Measurements from ENCODE around the gene EVPLL.
"Not testable (repeated sequence)": the region's sequence is repeated elsewhere in the genome, so short reads cannot be mapped to it uniquely, and the experiment has no call there.

Gene EVPLL

GRCh38 chr17:18379246-18380146 is 1.9 kb downstream of the EVPLL start:
- no peak for DNase-seq (ENCODE audit: low read depth)

- DNase-seq (ENCODE audit: low read depth), result no peak
Measured at GRCh38 chr17:18380471-18381157, 3.0 kb downstream of the EVPLL start.

- DNase-seq (ENCODE audit: low read depth), result no peak
Measured at GRCh38 chr17:18381158-18381952, 3.8 kb downstream of the EVPLL start.

- DNase-seq (ENCODE audit: low read depth), result no peak
Measured at GRCh38 chr17:18381953-18382245, 4.3 kb downstream of the EVPLL start.

- DNase-seq (ENCODE audit: low read depth), result no peak
Measured at GRCh38 chr17:18382441-18383078, 5.0 kb downstream of the EVPLL start.

DNA sequence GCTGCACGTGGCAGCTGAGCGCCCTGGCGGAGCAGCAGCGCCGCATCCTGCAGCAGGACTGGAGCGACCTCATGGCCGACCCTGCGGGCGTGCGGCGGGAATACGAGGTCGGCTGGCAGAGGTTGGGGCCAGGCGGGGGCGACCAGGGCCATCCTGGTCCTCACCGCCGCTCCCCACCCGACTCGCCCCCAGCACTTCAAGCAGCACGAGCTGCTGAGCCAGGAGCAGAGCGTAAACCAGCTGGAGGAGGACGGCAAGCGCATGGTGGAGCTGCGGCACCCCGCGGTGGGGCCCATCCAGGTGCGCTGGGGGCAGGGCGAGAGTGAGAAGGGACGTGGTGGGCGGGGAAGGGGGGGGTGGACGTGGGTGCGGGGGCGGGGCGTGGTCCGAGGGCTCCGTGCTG is 5.5 kb downstream of the EVPLL start:
- DNase-seq (ENCODE audit: low read depth), result not testable (repeated sequence)

DNA sequence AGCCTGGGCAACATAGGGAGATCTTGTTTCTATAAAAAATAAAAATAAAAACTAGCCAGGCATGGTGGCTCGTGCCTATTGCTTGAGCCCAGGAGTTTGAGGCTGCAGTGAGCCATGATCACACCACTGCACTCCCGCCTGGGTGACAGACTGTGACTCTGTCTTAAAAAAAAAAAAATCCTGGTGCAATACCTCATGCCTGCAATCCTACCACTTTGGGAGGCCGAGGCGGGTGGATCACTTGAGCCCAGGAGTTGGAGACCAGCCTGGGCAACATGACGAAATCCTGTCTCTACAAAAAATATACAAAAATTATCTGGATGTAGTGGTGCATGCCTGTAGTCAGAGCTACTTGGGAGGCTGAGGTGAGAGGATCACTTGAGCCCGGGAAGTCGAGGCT is 6.7 kb downstream of the EVPLL start:
- DNase-seq (ENCODE audit: low read depth), result not testable (repeated sequence)

DNA sequence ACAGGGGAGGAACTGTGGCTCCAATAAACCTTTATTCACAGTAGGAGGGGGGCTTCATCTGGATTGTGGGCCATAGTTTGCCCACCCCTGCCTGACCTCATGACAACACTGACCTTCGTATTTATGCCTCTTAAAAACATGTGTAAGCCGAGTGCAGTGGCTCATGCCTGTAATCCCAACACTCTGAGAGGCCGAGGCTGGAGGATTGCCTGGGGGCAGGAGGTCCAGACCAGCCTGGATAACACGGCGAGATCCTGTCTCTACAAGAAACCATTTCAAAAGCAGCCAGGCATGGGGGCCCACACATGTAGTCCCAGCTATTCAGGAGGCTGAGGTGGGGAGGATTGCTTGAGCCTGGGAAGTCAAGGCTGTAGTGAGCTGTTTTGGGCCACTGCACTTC is 10.0 kb downstream of the EVPLL start:
- DNase-seq (ENCODE audit: low read depth), result not testable (repeated sequence)

GRCh38 chr17:18388266-18388665 is 10.7 kb downstream of the EVPLL start:
- not testable (repeated sequence) for DNase-seq (ENCODE audit: low read depth)

DNA sequence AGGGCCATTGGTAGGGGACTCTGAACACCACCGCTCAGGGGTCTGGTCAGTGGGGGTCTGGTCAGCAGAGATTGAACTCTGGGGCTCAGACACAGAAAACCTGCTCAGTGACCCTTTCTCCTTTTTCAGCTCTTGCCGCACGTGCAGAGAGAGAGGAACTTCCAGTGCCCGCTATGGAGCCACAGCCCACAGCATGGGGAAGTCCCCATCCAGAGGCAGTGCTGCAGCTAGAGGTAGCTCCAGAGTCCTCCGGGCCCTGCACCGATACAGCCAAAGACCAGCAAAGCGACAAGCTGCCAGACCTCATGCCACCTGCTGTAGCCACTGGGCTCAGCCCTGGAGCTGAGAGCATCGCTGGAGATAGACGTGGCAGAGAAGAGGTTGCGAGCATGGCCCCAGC is 11.2 kb downstream of the EVPLL start:
- not testable (repeated sequence) for DNase-seq (ENCODE audit: low read depth)

DNA sequence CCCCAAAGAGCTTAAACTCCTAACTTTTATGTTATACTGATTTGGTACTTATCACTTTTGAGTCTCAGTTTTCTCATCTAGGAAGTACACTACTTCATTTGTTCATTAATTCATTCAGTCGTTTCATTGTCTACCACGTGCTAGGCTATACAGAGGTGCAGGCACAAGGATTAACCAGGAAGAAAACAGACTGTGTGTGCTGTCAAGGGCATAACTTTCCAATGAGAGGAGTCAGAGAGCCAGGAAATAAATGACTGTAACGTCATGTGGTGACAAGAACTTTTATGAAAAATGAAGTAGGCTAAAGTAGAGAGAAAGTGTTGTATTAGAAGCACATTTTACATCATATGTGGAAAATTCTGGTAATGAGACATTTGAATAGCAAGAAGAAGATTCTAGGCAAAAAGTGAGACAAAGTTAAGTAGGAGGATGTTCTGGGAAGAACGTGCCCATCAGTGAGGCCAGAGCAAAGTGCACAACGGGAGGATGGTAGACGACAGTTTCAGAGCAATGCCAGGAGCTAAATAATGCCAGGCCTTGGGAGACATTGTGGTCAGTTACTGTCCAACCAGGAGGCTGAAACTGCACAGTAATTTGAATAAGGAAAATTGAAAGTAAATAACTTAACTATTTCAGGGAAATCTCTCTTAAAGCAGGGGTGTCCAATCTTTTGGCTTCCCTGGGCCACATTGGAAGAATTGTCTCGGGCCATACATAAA is 24.5 kb downstream of the EVPLL start:
- DNase-seq (ENCODE audit: low read depth), result not testable (repeated sequence)

- not testable (repeated sequence) for DNase-seq (ENCODE audit: low read depth)
Measured at GRCh38 chr17:18403166-18403565, 25.6 kb downstream of the EVPLL start.

DNA sequence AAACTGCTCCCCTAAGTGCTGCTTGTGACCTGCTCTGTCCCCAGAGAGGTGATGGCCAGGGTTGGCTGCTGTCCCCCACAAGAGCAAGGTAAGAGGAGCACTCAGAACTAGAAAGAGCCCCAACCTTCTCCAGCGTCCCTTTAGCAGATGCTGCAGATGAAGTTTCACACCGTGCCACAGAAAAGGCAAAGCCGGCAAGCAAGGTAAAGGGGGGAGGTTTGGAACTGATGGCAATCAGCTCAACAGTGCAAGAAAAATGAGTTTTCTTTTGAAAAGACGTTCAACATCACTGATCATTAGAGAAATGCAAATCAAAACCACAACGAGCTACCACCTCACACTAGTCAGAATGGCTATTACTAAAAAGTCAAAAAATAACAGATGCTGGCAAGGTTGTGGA is 26.0 kb downstream of the EVPLL start:
- not testable (repeated sequence) for DNase-seq (ENCODE audit: low read depth)

DNA sequence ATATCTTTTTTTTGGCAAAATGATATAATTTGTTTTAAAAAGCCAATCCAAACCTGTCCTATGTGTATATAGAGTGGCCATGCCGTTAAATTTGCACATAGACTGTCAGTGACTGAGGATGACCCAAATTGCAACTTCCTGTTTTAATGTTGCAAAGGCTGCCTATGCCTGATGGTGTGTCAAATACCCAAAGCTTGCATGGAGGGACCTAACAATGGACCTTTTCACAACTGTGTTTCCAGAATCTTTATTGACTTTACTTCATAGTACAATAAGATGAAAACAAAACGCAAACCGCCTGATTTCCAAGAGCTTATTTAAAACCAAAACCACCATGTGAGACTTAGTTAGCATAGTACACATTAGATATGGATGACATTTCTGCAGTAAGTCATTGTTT is 31.3 kb downstream of the EVPLL start:
- DNase-seq (ENCODE audit: low read depth), result not testable (repeated sequence)

DNA sequence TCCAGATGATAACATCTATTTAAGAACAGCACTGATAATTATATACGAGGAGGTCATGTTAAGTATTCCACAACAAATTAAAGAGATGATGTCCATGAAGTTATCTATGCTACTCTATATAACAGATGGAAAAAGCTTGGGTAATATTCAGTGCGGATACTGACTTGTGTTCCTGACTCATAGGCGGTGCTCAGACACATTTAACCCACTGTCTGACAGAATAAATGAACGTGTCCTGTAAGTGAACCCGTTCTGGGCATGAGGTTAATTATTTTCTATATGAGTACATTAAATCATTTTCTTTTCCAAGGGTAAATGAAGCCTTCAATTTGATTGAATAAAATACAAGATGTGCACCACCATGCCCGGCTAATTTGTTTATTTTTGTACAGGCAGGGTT is 31.7 kb downstream of the EVPLL start:
- not testable (repeated sequence) for DNase-seq (ENCODE audit: low read depth)

GRCh38 chr17:18410736-18411135 is 33.2 kb downstream of the EVPLL start:
- not testable (repeated sequence) for DNase-seq (ENCODE audit: low read depth)

DNA sequence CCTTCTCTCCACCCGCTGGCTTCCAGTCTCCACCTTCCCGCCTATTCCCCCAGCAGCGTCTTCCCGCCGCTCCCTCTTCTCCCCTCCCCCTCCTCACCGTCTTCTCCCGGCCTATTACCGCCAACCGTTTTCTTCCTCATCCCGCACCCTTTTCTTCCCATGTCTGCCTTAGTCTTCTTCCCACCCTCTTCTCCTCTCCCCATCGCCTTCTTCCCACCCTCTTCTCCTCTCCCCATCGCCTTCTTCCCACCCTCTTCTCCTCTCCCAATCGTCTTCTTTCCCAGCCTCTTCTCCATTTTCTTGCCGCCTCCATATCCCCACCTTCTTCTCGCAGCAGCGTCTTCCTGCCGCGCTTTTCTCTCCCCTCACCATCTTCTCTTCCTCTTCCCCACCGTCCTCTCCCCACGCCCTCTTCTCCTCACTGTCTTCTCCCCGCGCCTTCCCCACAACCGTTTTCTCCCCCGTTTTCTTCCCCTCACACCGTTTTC is 33.8 kb downstream of the EVPLL start:
- DNase-seq (ENCODE audit: low read depth), result peak; percentile 1

GRCh38 chr17:18412001-18412538 is 34.5 kb downstream of the EVPLL start:
- not testable (repeated sequence) for DNase-seq (ENCODE audit: low read depth)

GRCh38 chr17:18421521-18421920 is 43.9 kb downstream of the EVPLL start:
- DNase-seq (ENCODE audit: low read depth), result not testable (repeated sequence)

GRCh38 chr17:18422464-18422863 is 44.9 kb downstream of the EVPLL start:
- DNase-seq (ENCODE audit: low read depth), result not testable (repeated sequence)

GRCh38 chr17:18423015-18423414 is 45.4 kb downstream of the EVPLL start:
- DNase-seq (ENCODE audit: low read depth), result not testable (repeated sequence)
